ENCODE results near the gene LAMA5.

The LAMA5 gene

DNA sequence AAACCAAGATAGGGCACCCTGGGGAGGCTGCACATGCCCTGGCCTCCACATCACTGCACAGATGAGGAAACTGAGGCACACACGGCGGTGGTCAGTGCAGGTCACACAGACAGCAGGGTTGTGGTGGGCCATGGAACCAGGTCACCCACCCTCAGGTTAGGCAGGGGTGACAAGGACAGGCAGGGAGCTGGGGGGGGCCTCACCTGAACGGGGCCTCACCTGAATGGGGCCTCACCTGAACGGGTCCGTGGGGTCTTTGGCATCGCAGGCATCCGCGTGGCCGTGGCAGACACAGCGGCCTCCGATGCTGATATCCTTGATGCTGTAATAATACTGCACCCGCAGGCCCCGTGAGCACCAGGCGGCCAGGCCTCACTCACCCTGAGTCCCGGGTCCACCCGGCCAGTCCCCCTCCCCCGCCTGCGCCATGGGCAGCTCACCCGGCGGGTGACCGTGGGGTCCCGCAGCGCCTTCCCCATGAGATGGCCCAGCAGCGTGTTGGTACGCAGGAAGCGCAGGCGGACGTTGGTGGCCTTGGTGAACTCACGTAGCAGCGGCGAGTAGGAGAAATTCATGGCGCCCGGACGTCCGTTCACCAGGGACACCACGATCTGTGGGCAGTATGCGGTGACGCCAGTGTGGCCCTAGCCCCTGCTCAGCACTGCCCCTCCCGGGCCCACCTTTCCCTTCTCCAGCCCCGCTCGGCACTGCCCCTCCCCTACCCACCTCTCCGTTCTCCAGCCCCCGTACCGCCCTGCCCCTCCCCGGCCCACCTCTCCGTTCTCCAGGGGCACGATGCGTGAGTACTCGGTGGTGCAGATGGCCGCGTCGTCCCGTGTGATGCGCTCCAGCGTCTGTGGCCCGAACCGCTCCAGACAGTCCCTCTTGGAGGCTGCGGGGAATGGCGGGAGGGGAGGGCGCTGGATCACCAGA, 15.4 kb downstream of the LAMA5 start:
- Histone ChIP-seq H3K9ac (ENCODE audit: low read length) (no peak overlapping the region), H3K4me2 (ENCODE audit: low read depth, low read length, poor library complexity, severe bottlenecking) (no peak overlapping the region), H3K9me3 (ENCODE audit: insufficient read depth, low read length) (no peaks in the 10 kb centered on the region), H3K79me2 (ENCODE audit: insufficient read depth, low read length) (no peaks in the 10 kb centered on the region), H3K9me2 (replicated peaks; ENCODE audit: insufficient read depth, low read length) (no peaks in the 10 kb centered on the region), H3K27me3 (ENCODE audit: low read length) (no peaks in the 10 kb centered on the region), H3K4me3 (ENCODE audit: insufficient read depth, low read length, poor library complexity, severe bottlenecking) (no peak overlapping the region), H3K36me3 (ENCODE audit: low read length) (no peaks in the 10 kb centered on the region), H3F3A (ENCODE audit: insufficient read depth) (no peaks in the 10 kb centered on the region), H3K27ac (ENCODE audit: low read depth, low read length) (no peak overlapping the region), H4K20me1 (ENCODE audit: low read depth, low read length) (no peaks in the 10 kb centered on the region), H2AFZ (ENCODE audit: low read depth, low read length, severe bottlenecking) (no peak overlapping the region)
- TF ChIP-seq EZH2phosphoT487 (conservative IDR thresholded peaks at IDR 0.05; ENCODE audit: low read length) (no peak), CTCF (IDR thresholded peaks at IDR 0.05; ENCODE audit: insufficient read depth, low read length, poor library complexity, severe bottlenecking) (no peak)

GRCh38 chr20:62350629-62351422, 16.3 kb downstream of the LAMA5 start:
- Histone ChIP-seq H3K4me3 (ENCODE audit: insufficient read depth, low read length, poor library complexity, severe bottlenecking) (no peak overlapping the region), H4K20me1 (ENCODE audit: low read depth, low read length) (no peaks in the 10 kb centered on the region), H3K27me3 (ENCODE audit: low read length) (no peaks in the 10 kb centered on the region), H3K4me2 (ENCODE audit: low read depth, low read length, poor library complexity, severe bottlenecking) (no peak overlapping the region), H3K27ac (ENCODE audit: low read depth, low read length) (no peak overlapping the region), H3K9me2 (replicated peaks; ENCODE audit: insufficient read depth, low read length) (no peaks in the 10 kb centered on the region), H2AFZ (ENCODE audit: low read depth, low read length, severe bottlenecking) (no peak overlapping the region), H3K36me3 (ENCODE audit: low read length) (no peaks in the 10 kb centered on the region), H3F3A (ENCODE audit: insufficient read depth) (no peaks in the 10 kb centered on the region), H3K9me3 (ENCODE audit: insufficient read depth, low read length) (no peaks in the 10 kb centered on the region), H3K79me2 (ENCODE audit: insufficient read depth, low read length) (no peaks in the 10 kb centered on the region), H3K9ac (ENCODE audit: low read length) (no peak overlapping the region)
- TF ChIP-seq CTCF (IDR thresholded peaks at IDR 0.05; ENCODE audit: insufficient read depth, low read length, poor library complexity, severe bottlenecking): no peak
- no peak for TF ChIP-seq EZH2phosphoT487 (conservative IDR thresholded peaks at IDR 0.05; ENCODE audit: low read length)

GRCh38 chr20:62350098-62350628, 16.9 kb downstream of the LAMA5 start:
- Histone ChIP-seq H3K79me2 (ENCODE audit: insufficient read depth, low read length) (no peaks in the 10 kb centered on the region), H3K36me3 (ENCODE audit: low read length) (no peaks in the 10 kb centered on the region), H3K4me2 (ENCODE audit: low read depth, low read length, poor library complexity, severe bottlenecking) (no peak overlapping the region), H3K27me3 (ENCODE audit: low read length) (no peaks in the 10 kb centered on the region), H2AFZ (ENCODE audit: low read depth, low read length, severe bottlenecking) (no peak overlapping the region), H3K9me2 (replicated peaks; ENCODE audit: insufficient read depth, low read length) (no peaks in the 10 kb centered on the region), H3K9ac (ENCODE audit: low read length) (no peak overlapping the region), H3K27ac (ENCODE audit: low read depth, low read length) (no peak overlapping the region), H3K4me3 (ENCODE audit: insufficient read depth, low read length, poor library complexity, severe bottlenecking) (no peak overlapping the region), H3F3A (ENCODE audit: insufficient read depth) (no peaks in the 10 kb centered on the region), H4K20me1 (ENCODE audit: low read depth, low read length) (no peaks in the 10 kb centered on the region), H3K9me3 (ENCODE audit: insufficient read depth, low read length) (no peaks in the 10 kb centered on the region)
- TF ChIP-seq EZH2phosphoT487 (conservative IDR thresholded peaks at IDR 0.05; ENCODE audit: low read length): no peak
- TF ChIP-seq CTCF (IDR thresholded peaks at IDR 0.05; ENCODE audit: insufficient read depth, low read length, poor library complexity, severe bottlenecking): no peak

All from SU-DHL-6 (cell line).